Measurements from ENCODE around the gene ERGIC2.
A peak's percentile ranks its signal among the peaks of the same experiment; 100 is the strongest.

Gene ERGIC2

GRCh38 chr12:29374913-29375312 lies 6.1 kb downstream of the ERGIC2 start:
- DNase-seq (ENCODE audit: low spot score), result no peak

- DNase-seq (ENCODE audit: low spot score), result no peak
These were observed 7.0 kb downstream of the ERGIC2 start for GRCh38 chr12:29374012-29374411.

GRCh38 chr12:29365091-29365490 lies 15.9 kb downstream of the ERGIC2 start:
- DNase-seq (ENCODE audit: low spot score), result no peak

DNA sequence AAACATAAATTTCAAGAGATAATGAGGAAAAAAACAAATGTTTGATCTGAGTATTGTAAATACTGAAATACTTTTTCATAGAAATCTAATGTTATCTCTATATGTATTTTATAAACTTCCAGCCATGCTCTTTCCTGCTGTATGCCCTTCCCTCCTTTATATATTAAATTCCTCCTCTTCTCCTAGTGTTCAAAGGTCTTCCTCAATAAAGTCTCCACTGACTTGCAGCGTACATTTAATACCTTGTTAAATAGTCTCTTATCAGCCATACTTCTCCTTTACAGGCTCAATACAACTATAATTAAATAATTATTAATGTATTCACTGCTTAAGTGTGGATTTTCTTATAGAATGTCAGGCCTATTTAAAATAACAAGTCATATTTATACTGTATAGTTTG lies 26.0 kb downstream of the ERGIC2 start:
- no peak for DNase-seq (ENCODE audit: low spot score)

- DNase-seq (ENCODE audit: low spot score), result no peak
These were observed 30.9 kb downstream of the ERGIC2 start for GRCh38 chr12:29350080-29350479.

DNA sequence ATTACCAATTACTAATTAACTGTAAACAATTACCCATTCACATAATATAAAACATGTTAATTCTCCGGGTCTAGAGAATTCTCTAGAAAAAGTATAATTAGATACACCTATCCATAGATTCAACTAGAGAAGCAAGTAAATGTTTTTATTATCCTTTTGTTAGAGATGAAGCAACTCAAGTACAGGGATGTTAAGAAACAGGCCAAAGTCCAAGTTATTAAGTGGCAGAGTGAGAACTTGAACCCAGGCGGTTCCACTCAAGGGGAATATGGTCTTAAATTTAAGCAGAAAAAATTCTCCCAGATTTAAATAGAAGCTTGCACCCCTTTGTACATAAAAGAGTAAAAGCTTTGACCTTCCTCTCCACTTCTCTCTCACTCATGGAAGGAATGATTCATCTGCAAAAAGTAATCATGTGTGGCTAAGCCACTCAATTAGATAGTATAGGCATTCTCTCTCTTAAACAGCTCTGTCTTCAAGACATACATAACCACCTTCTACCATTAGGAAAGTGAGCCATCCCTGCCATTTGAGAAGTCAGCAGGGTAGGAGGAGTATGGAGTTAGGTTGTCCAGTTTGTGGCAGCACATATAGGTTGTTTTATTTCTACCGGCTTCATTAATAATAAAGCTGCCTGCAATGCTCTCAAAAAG lies 34.1 kb downstream of the ERGIC2 start:
- DNase-seq (ENCODE audit: low spot score), result no peak

DNA sequence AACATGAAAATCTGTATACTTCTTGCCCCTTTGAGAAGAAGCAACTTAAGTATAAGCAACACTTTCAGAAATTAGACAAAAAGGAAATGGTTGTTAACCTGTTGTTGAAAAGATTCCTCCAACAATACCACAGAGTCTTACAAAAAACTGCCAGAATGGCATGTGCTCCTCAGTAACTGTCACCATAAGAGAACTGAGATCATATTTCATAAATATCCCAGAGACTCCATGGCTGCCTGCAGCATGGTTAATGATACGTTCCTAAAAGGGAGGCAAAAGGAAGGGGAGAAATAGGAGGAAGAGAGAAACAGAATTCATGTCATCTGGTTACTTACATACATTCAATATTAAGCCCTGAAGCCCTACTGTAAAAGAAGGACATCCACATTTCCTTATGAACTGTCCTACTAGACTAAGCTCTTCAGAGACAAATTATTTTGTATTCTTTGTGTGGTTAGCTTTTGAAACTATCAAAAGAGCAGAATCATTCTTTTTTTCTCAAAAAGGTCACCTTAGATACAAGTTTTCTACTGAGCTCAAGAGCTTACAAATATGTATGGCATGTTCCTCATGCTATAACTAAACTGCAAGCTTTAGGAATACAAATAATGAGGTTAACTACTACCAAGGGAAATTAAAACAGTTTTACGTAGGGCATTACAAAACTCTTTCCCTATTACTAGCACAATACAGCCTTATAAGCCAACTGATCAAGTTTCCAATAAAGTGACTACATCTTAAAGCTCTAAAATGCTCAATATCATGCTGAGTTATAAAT lies 37.8 kb downstream of the ERGIC2 start:
- DNase-seq (ENCODE audit: low spot score), result no peak

DNA sequence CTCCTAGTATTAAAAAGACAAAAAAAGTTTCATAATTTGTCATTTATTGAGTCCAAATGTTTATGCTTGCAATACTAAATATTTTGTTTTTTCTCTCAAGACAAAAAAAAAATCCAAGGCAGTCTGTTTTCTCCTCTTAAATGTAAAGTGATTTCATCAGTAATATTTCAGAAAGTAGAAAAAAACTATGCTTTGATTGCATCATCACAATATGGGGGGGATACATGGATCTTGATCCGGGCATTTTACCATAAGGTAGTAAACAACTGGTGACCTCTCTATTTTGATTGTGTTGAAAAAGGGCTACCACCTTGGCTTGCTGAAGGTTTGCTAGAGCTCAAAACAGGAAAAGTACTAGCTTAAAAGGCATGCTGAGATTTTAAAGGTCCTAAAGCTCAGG lies 43.6 kb downstream of the ERGIC2 start:
- no peak for DNase-seq (ENCODE audit: low spot score)

DNA sequence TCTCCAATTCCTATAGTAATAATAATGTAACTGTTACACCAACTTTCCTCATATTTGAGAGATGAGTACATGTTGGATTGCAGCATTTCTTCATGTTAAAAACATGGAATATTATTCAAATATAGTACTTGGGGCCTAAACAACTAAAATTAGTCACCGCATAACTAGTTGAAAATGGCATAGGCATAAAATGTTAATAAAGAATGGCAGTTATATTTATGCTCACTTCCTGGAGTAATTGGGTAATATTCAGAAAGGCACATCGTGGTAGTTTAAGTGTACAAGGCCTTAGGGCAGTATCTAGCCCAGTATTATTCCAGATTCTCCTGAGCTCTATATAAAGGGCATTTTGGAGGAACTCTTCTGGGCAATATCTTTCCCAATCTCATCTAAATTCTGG lies 46.0 kb downstream of the ERGIC2 start:
- DNase-seq (ENCODE audit: low spot score), result no peak

DNA sequence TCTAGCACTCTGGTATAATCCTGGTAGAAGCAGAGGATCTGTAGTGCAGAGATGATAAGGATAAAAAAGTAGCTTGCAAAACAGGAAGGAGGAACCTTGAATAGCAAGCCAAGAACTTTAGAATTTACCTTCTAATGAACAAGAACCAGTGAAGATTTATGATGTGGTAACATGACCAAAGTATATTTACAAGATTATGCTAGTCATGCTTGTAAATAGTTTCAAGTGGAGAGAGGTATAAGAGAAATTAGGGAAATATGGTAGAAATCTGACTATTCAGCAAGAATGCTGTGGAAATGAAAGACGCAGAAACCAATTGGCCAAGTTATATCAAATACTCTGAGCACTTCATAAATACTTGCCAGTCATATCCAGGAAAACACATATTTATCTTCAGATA lies 47.8 kb downstream of the ERGIC2 start:
- DNase-seq (ENCODE audit: low spot score), result no peak

GRCh38 chr12:29329411-29329810 lies 51.6 kb downstream of the ERGIC2 start:
- no peak for DNase-seq (ENCODE audit: low spot score)

- DNase-seq (ENCODE audit: low spot score), result no peak
These were observed 58.8 kb downstream of the ERGIC2 start for GRCh38 chr12:29322157-29322556.

DNA sequence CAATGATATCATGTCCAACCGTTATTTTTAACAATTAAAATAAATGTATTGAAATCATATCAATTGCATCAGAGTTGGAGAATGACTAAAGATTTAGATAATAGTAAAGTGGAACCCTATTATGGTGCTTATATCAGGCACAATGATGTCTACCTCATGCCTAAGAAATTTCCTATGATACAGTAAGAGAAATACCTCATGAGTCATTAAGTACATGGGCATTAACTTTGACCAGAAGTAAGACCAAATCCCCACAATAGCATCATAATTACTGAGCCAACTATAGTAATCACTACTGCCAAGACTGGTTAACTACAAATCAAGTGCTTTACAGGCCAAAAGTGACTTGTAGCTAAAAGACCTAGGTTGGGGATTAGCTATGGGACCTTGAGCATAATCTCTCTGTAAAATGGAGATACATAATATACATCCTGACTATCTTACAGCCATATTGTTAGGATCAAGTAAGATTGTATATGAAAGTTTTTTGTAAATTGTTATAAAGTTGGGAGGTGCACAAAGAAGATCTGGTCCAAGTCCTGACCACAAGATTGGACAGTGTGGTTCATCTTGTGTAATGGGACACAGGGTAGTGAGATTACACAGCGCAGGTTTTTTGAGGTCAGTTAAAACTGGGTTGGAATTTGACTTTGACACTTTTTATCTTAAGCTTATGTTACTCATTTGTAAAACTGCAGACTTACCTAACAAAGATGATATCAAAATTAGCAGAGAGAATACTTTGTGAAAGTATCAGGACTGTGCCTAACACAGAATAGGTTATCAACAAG lies 60.5 kb downstream of the ERGIC2 start:
- DNase-seq (ENCODE audit: low spot score), result peak; percentile 68

GRCh38 chr12:29317556-29318363 lies 63.2 kb downstream of the ERGIC2 start:
- DNase-seq (ENCODE audit: low spot score), result peak; percentile 33

DNA sequence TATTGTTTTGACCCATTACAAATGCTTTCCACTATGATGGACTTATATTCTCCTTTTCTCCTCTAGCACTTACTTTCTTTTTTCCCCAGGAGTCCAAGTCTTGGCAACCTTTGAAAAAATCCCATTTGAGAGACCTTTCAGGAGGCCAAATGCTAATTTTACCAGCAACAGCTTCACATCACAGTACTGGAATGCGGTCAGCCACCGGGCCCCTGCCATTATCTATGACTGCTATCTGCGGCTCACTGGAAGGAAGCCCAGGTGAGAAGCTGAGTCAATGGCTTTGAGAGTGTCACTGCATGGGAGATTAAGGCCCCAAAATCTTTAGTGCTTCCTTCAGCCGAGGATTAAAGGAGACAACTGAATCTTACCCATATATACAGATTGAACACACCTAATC lies 64.2 kb downstream of the ERGIC2 start:
- no peak for DNase-seq (ENCODE audit: low spot score)

DNA sequence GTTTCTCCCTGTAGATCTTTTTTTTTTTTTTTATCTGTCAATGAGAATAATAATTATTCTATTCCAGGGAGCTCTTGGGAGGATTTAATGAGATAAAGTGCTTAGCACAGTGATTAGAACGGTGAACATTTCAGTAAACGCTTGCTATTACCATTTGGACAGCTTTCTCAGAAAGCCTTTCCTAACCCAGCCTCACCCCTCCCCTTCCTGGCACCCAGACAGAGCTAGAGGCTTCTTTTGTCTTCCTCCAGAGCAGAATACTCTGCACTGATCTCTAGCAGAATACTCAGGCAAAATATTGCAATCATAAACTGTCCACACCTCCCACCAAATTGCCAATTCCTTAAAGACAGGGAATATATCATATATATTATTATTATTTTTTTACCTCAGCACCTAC lies 66.6 kb downstream of the ERGIC2 start:
- DNase-seq (ENCODE audit: low spot score), result no peak

- DNase-seq (ENCODE audit: low spot score), result no peak
These were observed 70.1 kb downstream of the ERGIC2 start for GRCh38 chr12:29310899-29311298.

DNA sequence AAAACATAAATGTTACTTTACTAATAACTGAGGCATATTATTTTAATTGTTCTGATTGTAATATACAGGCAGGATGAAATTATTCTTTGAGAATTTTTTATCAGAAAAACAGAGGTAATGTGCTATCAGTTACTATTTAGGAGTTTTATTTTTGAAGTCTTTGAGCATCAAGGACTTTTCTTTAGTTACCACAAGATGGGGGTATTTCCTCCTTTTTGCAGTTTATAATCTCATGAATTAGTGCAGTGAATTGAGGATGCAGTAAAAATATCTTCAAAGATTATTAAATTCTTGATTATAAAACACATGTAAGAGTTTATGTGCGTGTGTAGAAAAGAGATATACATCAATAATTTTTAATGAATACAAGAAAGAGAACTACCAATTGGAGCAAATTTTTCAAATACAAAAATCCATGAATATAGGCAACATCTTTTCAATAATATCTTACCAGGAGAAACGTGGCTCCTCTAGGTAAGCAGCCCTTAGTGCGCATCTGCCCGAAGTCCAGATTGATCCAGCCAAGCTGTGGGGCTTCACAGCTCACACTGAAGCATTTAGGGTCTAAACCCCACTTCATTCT lies 71.6 kb downstream of the ERGIC2 start:
- peak; percentile 5 for DNase-seq (ENCODE audit: low spot score)

GRCh38 chr12:29306682-29307081 lies 74.3 kb downstream of the ERGIC2 start:
- no peak for DNase-seq (ENCODE audit: low spot score)

DNA sequence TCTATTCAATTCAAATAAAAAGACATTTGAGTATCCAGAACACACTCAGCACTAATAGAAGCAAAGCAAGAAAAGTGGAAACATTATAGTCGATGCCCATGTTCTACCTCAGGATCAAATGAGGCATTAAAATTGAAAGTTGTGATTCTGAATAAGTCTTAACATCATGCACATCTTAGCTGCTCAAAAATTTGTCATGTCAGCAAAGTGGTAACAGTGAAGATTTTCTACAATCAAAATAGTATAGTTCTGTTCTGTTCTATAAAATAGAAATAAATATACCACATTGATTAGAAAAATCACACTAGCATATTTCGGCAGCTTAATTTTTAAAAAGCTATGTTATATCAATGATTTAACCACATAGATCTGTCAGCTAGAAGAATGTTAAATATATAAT lies 74.7 kb downstream of the ERGIC2 start:
- no peak for DNase-seq (ENCODE audit: low spot score)

- DNase-seq (ENCODE audit: low spot score), result no peak
These were observed 76.6 kb downstream of the ERGIC2 start for GRCh38 chr12:29304388-29304787.

DNA sequence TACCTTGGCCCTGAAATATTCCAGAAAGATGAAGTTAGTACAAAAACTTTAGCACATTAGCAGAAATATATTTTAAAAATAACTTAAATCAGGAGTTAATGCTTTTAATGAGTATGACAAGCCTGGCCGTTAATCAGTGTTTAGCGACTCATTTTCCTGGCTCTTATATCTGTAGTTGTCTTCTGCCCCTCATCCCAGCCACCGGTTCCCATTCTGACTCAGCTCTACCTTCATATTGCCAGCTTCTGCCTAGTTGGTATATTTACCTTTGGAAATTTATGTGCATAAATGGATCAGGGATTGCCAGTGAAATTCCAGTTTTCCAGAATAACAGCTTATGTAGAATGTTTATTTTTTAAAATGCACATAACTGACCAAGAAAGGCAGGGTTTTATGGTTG lies 79.9 kb downstream of the ERGIC2 start:
- no peak for DNase-seq (ENCODE audit: low spot score)

All from hepatic stellate cell (primary cell).